NCI-H2227 (cell line): ENCODE data around the gene CDKN2AIPNL.

Source experiments
- DNase-seq: peaks from one replicate; lab custom pipeline; 2025; ENCODE audit not compliant: unreplicated experiment; lab: John Stamatoyannopoulos, UW

Gene CDKN2AIPNL, protein sequence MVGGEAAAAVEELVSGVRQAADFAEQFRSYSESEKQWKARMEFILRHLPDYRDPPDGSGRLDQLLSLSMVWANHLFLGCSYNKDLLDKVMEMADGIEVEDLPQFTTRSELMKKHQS

DNA sequence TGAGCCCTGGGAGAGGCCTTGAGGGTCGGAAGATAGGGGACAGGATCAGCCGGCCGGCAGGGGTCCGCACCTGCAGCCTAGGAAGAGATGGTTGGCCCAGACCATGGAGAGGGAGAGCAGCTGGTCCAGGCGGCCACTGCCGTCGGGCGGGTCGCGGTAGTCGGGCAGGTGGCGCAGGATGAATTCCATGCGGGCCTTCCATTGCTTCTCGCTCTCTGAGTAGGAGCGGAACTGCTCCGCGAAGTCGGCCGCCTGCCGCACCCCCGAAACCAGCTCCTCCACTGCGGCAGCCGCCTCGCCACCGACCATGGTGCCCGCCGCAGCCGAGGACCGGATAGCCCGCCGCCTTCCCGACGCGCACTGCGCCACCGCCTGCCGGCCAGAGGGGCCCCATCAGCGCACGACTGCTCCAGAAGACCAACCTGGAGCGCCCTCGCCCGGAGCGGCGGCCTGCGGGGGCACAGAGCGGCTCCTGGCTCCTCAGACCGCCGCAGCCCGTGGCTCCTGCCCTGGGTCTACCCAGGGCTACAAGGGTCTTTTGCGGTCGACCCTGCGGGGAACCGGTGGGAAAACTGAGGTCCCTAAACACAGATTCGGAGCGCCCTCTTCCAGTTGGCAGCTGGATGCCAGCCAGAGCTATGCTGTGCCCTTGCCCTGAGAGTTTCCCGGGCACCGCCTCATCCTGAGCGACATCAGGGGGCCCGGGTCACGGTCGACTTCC is at the start of gene CDKN2AIPNL:
Gene CDKN2AIPNL, minus strand, starts transcription at position 336 of the 721 bp plus-strand sequence. Its CDS starts 27 bp downstream, at position 309.
- DNase-seq = peak; percentile 88

DNA sequence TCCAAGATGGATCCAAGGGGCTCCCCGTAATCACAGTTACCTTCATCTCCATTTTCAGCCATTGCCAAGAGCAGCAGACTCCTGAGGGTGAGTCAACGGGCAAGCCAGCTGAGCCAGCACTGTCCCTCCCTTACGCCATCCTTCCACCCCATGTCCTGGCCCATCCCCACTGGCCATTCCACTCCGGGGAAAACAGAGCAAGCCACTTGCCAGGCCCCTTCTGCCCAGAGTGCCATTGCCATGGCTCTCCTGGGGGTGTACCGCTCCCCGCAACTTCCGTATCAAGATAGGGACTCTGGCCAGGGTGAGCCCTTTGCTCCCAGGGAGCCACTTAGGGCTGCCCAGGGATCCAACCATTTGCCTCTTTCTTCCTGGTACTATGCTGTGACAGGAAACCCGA is 48.9 kb upstream of the CDKN2AIPNL start:
- no peak for DNase-seq

DNA sequence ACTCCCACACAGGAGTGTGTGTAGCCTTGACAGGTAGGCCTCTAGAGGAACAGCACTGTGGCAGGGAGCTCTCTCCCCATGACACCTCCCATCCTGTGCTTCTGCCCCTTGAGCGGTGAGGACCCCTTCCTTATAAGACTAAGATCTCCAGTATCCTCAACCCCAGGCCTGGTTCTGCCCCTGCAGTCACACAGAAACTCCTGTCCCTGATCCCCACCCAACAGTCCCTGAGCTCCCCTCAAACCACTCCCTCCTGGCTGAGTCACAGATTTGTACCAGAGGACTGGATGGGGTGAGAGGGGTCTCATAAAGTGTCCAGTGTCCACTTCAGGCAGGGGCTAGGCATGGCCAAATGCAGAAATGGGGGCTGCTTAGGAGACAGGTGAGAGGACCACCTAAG is 47.8 kb upstream of the CDKN2AIPNL start:
- no peak for DNase-seq

DNA sequence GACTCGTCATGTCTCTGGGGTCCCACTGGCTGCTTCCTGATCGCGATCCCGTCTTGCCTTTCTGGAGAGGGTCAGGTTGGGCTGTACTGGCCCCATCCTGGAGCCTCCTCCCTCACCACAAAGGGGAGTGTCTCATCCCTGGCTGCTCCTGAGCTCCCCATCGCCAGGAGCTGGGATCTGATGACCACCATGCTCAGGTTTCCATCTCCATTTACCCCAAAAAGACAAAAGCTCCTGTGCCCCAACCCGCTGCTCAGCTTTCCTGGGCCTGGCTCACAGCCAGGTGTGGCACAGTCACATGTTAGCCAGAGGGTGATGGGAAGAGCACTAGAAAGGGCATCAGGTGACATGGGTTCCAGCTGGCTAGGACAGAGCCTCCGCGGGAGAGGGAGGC is 47.3 kb upstream of the CDKN2AIPNL start:
- DNase-seq = no peak

DNA sequence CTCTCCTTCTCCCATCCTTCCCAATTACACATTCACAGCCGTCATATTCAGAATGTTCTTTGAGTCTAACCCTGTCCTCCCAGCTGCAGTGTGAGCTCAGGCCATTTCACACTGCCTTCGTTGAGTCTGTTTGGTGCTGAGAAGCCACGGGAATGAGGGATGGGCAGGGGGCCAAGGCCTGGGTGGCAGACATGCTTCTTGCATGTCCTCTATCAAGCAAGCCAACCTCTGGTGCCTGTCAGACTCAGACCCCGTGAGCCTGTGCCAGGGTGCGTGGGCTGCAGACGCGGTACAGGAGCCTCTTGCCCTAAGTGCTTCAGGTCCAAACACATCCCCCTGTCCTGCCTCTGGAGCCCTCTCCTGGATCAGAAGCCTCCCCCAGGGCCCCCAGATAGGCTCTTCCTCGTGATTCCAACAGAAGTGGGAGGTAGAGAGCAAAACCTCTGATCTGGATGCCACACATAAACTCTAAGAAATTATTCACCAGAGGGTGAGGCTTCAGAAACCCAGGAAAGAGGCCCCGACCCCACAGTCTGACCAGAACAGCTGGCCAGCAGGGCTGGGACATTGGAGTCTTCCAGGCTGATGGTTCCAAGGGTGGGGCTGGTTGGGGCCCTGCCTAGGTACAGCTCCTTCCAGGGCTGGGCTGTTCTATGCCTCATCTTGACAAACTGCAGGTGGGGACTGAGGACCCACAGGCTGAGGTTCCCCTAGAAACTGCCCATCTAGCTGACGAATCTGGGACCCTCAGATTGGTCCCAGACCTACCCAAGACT is 46.7 kb upstream of the CDKN2AIPNL start:
- DNase-seq = no peak

DNA sequence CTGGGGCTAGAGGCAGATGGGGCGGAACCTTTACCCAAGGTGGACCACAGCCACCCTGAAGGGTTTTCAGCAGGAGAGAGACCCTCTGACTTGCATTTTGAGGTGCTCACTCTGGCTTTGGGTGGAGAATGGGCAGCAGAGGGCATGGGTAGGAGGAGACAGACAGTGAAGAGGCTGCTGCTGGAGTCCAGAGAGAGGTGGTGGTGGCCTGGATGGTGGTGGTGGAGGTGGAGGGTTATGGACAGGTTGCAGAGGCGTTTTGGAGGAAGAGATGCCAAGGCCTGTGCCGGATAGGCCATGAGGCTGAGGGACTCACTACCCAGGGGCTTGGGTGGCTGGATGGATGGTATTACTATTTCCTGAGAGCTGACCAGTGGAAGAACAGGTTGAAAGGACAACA is 46.1 kb upstream of the CDKN2AIPNL start:
- DNase-seq = no peak

DNA sequence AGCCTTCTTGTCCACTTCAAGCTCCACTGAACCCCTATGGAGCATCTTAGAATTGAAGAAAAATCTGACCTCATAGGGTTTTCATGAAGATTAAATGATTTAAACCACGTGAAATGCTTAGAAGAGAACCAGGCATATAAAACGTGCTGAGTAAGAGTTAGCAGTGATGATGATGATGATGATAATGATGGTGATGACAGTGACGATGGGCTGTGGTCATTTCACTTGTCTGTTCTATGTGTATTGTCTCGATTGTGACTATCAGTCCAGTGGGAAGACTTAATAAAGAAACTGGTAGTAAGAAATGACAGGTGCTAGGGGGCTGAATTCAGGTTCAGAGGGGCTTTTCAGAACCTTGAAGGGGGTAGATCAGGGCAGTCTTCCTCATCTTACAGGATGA is 45.1 kb upstream of the CDKN2AIPNL start:
- no peak for DNase-seq

DNA sequence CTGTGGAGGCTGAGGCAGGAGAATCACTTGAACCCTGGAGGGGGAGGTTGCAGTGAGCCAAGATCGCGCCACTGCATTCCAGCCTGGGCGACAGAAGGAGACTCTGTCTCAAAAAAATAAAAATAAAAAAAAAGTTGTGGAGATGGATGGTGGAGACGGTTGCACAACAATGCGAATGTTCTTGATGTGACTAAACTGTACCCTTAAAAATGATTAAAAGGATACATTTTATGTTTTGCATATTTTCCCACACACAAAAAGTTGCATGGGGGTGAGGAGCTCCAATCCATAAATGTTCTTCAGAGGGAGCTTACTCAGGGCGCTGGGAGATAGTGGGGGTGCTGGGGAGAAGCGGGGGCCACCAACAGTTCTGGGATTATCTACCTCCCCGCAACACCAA is 43.8 kb upstream of the CDKN2AIPNL start:
- DNase-seq = no peak

DNA sequence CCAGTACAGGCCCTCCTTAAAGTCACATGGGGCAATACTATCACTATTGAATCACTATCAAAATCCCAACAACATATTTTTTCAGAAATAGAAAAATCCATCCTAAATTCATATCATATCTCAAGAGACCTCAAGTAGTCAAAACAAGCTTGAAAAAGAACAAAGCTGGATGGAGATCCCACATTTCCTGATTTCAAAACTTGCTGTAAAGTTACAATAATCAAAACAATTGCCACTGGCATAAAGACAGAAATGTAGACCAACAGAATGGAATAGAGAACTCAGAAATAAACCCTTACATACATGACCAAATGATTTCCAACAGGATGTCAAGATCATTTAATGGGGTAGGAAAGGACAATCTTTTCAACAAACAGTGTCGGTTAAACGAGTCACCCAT is 41.3 kb upstream of the CDKN2AIPNL start:
- no peak for DNase-seq

DNA sequence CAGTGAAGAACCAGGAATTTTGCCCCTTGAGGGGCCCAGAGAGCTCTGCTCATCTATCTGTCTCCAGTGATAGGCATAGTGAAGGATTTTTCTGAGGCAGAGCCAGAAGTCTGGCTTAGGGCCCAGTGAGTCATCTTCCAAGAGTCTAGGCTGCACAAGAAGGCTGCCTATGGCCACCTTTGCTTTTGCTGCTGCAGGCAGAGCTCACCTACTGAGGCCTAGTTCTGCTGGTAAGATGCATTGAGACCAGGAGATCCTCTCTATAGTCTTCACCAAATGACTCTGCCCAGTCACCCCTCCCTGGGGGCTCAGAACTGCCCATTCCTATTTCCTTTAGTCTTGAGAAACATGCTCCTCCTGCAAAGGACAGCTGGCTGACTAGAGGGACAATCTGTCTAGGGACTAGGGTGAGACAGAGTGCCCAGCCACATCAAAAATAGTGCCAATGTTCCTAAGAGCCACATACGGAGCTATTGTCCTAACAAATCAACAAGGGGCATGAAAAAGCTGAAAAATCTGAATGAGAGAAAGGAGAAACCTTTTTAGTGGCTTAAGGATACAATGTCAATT is 40.3 kb upstream of the CDKN2AIPNL start:
- no peak for DNase-seq

DNA sequence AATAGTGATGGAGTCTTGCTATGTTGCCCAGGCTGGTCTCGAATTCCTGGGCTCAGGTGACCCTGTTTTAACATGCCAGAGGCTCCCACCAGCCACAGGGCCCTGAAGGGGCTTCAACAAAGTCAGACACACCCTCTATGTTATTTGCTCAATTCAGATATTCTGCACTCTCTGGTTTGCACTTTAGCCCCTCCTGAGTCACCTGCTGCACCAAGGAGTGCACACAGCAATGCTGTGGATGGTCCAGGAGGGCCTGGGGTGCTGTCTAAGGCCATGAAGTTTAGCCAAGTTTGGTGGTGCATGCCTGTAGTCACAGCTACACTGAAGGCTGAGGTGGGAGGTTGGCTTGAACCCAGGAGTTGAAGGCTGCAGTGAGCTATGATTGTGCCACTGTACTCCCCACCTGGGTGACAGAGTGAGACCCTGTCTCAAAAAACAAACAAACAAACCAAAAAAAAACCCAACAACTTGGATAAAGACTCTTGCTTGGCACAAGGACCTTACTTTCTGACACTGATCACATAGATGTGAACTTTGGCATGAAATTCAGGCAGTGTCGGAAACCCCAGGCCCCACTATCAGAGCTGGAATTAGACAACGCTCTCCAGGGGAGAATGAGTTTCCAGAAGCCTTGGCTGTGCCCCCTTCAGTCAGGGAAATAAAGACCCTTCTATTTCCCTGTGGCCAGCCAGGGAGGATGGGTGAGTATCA is 39.7 kb upstream of the CDKN2AIPNL start:
- no peak for DNase-seq

DNA sequence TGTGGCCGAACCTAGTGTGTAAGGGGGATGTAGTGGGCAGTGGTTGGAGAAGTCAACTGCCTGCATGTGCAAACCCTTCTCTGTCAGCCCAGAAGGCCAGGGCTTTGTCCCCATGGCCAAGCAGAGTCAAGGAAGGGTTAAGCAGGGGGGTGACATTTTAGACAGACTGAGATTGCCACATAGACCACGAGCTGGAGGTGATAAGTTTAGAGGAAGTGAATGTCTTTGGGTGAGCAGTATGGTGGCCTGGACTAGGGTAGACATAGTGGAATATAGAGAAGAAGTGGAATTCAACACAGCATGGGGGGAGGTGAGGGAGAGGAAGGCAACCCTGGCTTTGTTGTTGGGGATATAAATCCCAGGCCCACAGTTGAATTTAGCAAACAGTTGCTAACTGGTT is 38.7 kb upstream of the CDKN2AIPNL start:
- no peak for DNase-seq

DNA sequence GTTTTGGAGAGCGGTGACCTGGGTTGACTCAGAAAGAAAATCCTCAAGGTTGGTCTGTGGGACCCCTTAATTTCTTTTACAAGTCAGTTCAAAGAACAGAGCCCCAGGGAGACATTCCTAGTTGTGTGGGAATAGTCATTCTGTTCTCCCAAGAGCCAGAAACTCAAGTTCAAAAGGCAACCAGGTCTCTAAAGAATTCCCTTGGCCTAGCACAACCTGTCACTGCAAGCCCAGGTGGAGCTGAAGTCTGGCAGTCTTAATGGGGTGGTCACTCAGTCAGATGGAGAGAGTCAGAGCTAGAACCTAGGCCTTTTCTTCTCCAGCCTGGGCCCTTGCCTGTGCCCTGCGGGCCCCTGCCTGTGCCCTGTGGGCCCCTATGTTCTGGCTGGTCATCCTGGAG is 37.5 kb upstream of the CDKN2AIPNL start:
- DNase-seq = no peak

DNA sequence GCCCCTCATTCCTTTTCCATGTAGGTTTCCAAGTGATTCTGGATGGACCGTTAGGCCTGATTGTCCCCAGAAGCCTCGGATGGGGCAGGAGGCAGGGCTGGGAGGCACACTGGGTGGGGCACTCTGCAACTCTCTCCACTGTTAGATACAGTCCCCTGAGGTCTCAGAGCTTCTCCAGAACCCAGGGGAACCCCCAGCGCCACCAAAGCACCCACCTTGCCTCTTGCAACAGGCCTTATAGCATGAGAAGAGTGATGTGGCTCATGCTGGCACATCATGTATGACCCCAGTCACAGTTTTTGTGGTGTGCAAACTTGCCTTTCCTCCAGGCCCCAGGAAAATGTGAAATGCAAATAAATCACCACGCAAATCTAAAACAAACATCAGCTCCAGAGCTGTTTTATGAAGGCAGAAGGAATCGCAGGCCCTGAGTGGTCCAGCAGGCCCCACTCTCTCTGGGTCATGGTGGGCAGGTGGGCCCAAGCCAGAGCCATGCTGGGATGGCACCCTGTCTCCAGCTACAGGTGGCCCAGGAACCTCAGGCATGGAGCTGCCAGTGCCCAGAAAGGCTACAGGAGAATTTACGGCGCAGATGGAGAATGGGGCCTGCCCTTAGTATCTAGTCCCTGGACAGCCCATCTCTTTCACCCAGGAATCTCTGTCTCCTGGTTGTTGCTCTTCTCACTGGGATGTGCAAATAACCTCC is 36.3 kb upstream of the CDKN2AIPNL start:
- DNase-seq = no peak

DNA sequence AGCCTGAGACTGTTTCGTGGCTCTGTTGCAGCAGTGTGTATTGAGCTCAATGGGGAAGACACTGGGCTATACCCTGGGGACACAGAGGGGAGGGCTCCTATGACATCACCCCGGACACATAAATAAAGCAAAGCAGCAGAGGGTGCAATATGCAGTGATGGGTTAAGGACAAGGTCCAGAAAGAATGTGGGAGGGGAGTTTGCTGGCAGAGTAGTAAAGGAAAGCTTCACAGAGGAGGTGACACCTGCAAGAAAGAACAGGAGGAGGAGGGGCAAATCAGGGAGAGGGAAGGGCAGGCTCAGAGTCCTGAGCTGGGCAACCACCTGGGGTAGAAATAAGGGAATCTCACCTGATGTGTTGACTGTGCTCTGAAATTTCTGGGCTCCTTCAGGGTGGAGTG is 35.3 kb upstream of the CDKN2AIPNL start:
- DNase-seq = no peak

DNA sequence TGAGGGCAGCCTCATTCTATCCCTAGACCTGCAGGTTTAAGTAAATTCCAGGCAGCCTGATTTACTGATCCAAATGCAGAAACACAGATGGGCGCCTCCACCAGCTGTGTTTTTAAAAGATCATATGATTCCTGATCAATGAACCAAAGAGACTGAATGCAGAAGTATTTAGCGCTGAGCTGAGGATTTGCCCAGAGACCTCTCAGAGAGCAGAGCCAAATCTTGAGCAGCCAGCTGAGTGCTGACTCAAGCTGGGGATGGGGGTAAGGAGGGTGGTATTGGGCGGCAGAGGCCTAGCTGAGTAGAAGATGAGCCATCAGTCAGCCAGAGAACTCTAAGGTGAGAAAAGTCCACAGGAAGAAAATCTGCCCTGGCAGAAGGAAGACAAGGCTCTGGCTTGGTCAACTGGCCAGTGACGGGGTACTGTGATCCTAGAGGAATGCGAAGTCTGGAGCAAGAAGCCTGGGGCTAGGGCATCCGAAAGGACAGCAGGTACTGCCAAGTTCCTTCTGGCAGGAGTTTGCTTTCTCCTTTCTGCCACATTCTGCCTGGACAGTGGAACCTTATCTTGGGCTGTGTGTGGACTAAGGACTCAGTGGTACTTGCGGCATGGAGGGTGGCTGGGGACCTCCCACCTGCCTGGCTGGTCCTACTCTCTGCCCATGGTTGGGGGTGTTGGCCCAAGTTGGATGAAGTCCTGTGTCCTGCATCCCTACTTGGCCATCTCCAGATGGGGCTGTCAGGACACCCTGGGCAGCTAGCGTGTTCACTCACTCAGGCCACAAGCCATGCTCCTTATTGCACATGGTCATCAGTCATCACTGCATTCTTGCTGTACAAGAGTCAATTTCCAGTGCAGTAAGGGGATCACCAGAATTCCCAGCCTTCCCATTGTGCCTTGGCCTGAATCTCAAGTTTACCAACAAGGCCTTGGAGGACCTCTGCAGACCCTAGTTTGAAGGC is 34.5 kb upstream of the CDKN2AIPNL start:
- no peak for DNase-seq

DNA sequence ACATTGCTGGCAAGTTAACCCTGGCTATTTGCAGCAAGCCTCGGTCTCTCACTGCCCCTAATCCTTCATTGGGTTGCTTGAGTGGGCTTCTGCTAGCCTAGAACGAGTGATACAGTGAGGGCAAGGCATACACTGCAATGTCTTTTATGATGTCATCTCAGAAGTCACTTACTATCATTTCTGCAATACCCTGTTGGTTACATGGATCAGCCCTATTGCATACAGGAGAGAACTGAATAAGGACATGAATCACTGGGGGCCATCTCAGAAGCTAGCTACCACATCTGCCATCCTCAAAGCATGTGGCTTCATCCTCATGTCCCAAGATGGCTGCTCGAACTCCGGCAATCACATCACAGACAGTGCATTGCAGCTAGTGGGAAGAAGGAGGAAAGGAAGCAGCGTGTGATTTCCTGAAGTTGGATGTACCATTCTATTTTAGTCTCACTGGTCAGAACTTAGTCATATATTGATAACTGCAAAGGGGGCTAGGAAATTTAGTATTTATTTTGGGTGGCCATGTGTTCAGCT is 33.3 kb upstream of the CDKN2AIPNL start:
- DNase-seq = no peak

DNA sequence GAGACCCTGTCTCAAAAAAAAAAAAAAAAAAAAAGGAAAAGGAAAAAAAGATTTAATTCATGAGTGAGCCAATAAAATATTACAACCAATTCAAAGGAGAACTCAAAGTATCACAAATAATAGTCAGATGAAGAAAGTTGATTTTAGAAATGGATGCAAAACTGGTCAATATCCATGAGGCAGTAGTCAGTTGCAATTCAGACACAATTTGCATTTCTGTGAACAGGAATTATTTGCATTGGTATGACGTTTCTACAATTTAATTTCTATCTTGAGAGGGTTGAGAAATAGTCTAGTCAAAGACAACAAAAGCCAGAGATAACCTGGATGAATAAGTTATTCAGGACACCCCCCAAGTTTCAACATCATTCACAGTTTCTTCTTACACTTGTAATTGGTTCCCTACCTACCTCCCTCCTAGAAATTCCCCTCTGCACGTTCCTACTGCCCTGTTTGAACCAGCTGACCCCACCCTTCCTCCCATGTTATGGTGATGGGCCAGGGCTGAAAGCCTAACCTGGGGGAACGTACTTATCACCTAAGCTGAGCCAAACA is 28.6 kb upstream of the CDKN2AIPNL start:
- no peak for DNase-seq

DNA sequence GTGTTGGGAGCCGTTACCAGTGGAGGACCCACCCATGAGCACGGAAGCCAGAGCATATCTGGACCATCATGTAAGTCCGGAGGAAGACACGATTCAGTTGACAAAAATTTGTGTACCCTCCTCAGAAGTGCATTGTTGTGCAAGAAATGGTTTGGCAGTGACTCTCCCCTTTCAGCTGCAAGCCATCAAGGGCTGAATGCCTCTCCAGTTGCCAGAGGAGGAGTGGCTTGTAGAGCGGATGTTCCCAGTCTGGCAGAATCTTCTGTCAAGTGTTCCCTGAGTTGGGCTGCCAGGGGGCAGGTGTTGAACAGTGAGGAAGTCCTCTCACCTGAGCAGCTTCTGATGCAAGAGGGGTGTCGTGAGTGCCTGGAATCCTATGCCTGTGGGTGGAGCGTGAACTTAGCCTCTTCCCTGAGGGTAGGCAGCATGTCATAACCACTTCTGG is 27.6 kb upstream of the CDKN2AIPNL start:
- no peak for DNase-seq
